ENCODE measurements around the gene ARIH2. TPM values are rescaled to one million over a fixed set of nuclear protein-coding genes. Genes with fewer than 3 reads are reported as not detected.
A peak's percentile ranks its signal among the peaks of the same experiment; 100 is the strongest.

Gene ARIH2
- polyA plus RNA-seq, 1 donor from 2014 or later = 153 TPM

DNA sequence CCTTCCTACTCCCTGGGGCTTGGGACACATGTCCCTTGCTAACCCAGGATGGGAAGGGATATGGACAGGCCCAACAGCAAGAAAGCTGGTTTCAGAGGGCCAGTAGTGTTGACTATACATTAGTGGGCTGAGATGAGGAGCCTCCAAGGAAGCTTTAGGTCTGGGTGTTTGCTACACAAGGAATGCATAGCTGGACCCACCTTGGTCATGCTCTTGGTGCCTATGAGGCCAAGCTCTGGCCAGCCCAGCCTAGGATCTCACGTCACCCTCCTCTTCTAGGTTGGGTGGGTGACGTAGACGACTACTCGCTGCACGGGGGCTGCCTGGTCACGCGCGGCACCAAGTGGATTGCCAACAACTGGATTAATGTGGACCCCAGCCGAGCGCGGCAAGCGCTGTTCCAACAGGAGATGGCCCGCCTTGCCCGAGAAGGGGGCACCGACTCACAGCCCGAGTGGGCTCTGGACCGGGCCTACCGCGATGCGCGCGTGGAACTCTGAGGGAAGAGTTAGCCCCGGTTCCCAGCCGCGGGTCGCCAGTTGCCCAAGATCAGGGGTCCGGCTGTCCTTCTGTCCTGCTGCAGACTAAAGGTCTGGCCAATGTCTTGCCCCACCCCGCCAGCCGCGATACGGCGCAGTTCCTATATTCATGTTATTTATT, 87.9 kb downstream of the ARIH2 start:
- peak overlapping the region; percentile 73 for H3K4me2 ChIP-seq (ENCODE audit: low read length)
- H3K4me3 ChIP-seq (ENCODE audit: low read length) = peak overlapping the region; percentile 100
- peak overlapping the region; percentile 100 for H3K9ac ChIP-seq (ENCODE audit: low read length)
- no peaks in the 10 kb centered on the region for H3F3A ChIP-seq (ENCODE audit: insufficient read depth, low read length, poor library complexity, severe bottlenecking)
- H3K27me3 ChIP-seq (ENCODE audit: insufficient read depth, low read depth, low read length) = no peaks in the 10 kb centered on the region
- H3K9me3 ChIP-seq (ENCODE audit: low read length) = no peaks in the 10 kb centered on the region
- peak overlapping the region; percentile 56 for H2AFZ ChIP-seq (ENCODE audit: low read depth, low read length)
- peak overlapping the region; percentile 69 for H3K27ac ChIP-seq (ENCODE audit: low read length)
- no peaks in the 10 kb centered on the region for H3K9me2 ChIP-seq (ENCODE audit: insufficient read depth, low read length)
- no peaks in the 10 kb centered on the region for H3K36me3 ChIP-seq (ENCODE audit: insufficient read depth, low read length)
- H4K20me1 ChIP-seq (ENCODE audit: insufficient read depth) = peaks cover 4% of the 10 kb centered on the region
- H3K79me2 ChIP-seq (replicated peaks; ENCODE audit: insufficient read depth, low read length) = peaks cover 31% of the 10 kb centered on the region
- TF ChIP-seq RAD21 (conservative IDR thresholded peaks at IDR 0.05) (no peak), SMC3 (conservative IDR thresholded peaks at IDR 0.05; ENCODE audit: poor library complexity) (no peak), MXI1 (conservative IDR thresholded peaks at IDR 0.05; ENCODE audit: poor library complexity, severe bottlenecking) (no peak), POLR2AphosphoS5 (IDR thresholded peaks at IDR 0.05) (no peak), TAF1 (IDR thresholded peaks at IDR 0.05; ENCODE audit: low read depth) (no peak), EP300 (conservative IDR thresholded peaks at IDR 0.05; ENCODE audit: poor library complexity, severe bottlenecking) (no peak), EZH2 (IDR thresholded peaks at IDR 0.05; ENCODE audit: borderline replicate concordance, insufficient read depth, low read length, poor library complexity, severe bottlenecking) (no peak)
- TF ChIP-seq, protein P1, sequence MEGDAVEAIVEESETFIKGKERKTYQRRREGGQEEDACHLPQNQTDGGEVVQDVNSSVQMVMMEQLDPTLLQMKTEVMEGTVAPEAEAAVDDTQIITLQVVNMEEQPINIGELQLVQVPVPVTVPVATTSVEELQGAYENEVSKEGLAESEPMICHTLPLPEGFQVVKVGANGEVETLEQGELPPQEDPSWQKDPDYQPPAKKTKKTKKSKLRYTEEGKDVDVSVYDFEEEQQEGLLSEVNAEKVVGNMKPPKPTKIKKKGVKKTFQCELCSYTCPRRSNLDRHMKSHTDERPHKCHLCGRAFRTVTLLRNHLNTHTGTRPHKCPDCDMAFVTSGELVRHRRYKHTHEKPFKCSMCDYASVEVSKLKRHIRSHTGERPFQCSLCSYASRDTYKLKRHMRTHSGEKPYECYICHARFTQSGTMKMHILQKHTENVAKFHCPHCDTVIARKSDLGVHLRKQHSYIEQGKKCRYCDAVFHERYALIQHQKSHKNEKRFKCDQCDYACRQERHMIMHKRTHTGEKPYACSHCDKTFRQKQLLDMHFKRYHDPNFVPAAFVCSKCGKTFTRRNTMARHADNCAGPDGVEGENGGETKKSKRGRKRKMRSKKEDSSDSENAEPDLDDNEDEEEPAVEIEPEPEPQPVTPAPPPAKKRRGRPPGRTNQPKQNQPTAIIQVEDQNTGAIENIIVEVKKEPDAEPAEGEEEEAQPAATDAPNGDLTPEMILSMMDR (IDR thresholded peaks at IDR 0.05; ENCODE audit: poor library complexity, severe bottlenecking) = no peak
- TF ChIP-seq, protein P2, sequence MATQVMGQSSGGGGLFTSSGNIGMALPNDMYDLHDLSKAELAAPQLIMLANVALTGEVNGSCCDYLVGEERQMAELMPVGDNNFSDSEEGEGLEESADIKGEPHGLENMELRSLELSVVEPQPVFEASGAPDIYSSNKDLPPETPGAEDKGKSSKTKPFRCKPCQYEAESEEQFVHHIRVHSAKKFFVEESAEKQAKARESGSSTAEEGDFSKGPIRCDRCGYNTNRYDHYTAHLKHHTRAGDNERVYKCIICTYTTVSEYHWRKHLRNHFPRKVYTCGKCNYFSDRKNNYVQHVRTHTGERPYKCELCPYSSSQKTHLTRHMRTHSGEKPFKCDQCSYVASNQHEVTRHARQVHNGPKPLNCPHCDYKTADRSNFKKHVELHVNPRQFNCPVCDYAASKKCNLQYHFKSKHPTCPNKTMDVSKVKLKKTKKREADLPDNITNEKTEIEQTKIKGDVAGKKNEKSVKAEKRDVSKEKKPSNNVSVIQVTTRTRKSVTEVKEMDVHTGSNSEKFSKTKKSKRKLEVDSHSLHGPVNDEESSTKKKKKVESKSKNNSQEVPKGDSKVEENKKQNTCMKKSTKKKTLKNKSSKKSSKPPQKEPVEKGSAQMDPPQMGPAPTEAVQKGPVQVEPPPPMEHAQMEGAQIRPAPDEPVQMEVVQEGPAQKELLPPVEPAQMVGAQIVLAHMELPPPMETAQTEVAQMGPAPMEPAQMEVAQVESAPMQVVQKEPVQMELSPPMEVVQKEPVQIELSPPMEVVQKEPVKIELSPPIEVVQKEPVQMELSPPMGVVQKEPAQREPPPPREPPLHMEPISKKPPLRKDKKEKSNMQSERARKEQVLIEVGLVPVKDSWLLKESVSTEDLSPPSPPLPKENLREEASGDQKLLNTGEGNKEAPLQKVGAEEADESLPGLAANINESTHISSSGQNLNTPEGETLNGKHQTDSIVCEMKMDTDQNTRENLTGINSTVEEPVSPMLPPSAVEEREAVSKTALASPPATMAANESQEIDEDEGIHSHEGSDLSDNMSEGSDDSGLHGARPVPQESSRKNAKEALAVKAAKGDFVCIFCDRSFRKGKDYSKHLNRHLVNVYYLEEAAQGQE (IDR thresholded peaks at IDR 0.05; ENCODE audit: borderline replicate concordance) = no peak

DNA sequence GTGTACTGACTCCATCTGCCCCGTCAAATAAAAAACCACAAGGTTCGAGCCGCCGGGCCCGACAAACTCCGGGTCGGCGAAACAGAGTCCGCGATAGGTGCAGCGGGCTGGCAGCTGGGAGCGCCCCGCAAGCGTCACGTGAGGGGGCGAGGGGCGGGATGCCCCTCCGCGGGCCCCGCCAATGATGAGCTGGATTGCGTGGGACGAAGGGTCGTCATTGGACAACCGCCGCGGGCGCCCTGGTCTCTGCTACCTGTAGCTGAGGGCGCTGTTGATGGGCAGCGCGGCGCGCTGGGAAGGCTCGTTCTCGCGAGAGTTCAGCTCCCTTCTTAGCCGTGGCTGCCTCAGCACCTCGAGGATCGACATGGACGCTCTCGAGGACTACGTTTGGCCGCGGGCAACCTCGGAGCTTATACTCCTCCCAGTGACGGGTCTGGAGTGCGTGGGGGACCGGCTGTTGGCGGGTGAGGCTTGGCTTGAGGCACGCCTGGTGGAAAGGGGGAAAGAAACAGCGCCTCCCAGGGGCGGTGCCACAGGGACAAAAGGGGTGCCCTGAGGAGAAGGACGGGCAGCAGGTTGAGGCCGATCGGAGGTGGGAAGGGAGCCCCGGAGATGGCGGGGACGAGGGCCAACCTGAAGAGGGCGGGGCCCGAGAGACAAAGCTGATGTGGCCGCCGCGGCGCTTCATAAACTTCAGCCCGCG, 88.6 kb downstream of the ARIH2 start, which contains the start of gene WDR6:
WDR6 (plus strand) TSS at position 324 of the 703 bp plus-strand sequence; CDS start at position 365, 41 bp downstream.
- TF ChIP-seq POLR2AphosphoS5 (IDR thresholded peaks at IDR 0.05) (peak; percentile 98), TAF1 (IDR thresholded peaks at IDR 0.05; ENCODE audit: low read depth) (peak; percentile 74), RAD21 (conservative IDR thresholded peaks at IDR 0.05) (peak; percentile 53), EP300 (conservative IDR thresholded peaks at IDR 0.05; ENCODE audit: poor library complexity, severe bottlenecking) (peak; percentile 61), MXI1 (conservative IDR thresholded peaks at IDR 0.05; ENCODE audit: poor library complexity, severe bottlenecking) (peak; percentile 85), SMC3 (conservative IDR thresholded peaks at IDR 0.05; ENCODE audit: poor library complexity) (peak; percentile 56), EZH2 (IDR thresholded peaks at IDR 0.05; ENCODE audit: borderline replicate concordance, insufficient read depth, low read length, poor library complexity, severe bottlenecking) (no peak)
- TF ChIP-seq, protein P2 (IDR thresholded peaks at IDR 0.05; ENCODE audit: borderline replicate concordance) = peak; percentile 97
- TF ChIP-seq, protein P1 (IDR thresholded peaks at IDR 0.05; ENCODE audit: poor library complexity, severe bottlenecking) = peak; percentile 76
- Histone ChIP-seq H3K36me3 (ENCODE audit: insufficient read depth, low read length) (no peaks in the 10 kb centered on the region), H3K79me2 (replicated peaks; ENCODE audit: insufficient read depth, low read length) (peaks cover 38% of the 10 kb centered on the region), H3K9me2 (ENCODE audit: insufficient read depth, low read length) (no peaks in the 10 kb centered on the region), H3K27me3 (ENCODE audit: insufficient read depth, low read depth, low read length) (no peaks in the 10 kb centered on the region), H2AFZ (ENCODE audit: low read depth, low read length) (peak within 1 kb of the TSS; percentile 65), H3K9ac (ENCODE audit: low read length) (peak within 1 kb of the TSS; percentile 100), H3K9me3 (ENCODE audit: low read length) (no peaks in the 10 kb centered on the region), H3K4me2 (ENCODE audit: low read length) (peak within 1 kb of the TSS; percentile 83), H4K20me1 (ENCODE audit: insufficient read depth) (peaks cover 4% of the 10 kb centered on the region), H3K27ac (ENCODE audit: low read length) (peak within 1 kb of the TSS; percentile 95), H3F3A (ENCODE audit: insufficient read depth, low read length, poor library complexity, severe bottlenecking) (no peaks in the 10 kb centered on the region), H3K4me3 (ENCODE audit: low read length) (peak within 1 kb of the TSS; percentile 100)
